GM18868 (cell line): ENCODE measurements around the gene VWA2.
"Not testable (repeated sequence)": the region's sequence is repeated elsewhere in the genome, so short reads cannot be mapped to it uniquely, and the experiment has no call there.

Experiments used
- ATAC-seq: cut with Tn5 transposase; IDR thresholded peaks from one replicate; pipeline ENCODE4 v1.9.1; 2021; ENCODE audit warnings: mild to moderate bottlenecking, moderate library complexity; ENCODE audit not compliant: unreplicated experiment

VWA2 gene

DNA sequence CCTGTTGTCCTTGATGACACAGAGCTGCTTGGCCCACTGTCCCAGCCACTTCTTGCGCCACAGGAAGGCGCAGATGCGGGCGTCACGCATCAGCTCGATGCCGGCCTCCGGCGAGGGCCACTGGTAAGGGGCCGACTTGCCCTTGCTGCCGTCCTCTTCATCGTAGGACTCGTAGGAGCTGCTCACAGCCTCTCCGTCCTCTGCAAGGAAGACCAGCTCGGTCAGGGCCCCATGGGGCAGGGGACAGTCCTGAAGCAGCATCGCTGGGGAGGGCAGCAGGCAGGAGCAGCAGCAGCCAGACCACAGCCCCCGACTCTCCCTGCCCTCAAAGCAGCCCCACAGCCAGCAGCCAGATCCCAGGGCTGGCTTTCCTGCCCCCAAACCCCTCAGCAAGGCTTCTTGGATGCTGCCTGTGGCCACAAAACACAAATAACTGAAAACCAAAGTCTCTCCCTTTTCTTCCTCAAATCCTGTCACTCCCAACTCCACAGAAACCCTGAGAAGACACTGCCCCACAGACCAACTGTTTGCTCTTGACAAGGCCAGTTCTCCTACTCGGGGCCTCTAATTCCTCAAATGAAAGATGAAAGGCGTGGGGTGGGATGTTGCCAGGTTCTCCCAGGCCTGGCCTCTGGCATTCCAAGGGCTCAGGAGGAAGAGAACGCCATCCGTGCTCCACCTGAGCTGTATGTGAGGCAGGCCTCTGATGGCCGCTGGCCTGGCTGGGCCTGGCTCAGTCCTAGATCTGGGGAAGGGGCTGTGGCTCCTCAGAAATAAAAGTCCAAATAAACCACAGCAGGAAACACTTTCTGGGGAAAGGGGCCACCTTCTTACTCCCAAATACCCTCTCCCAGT, 76.7 kb downstream of the VWA2 start:
- ATAC-seq, result no peak

DNA sequence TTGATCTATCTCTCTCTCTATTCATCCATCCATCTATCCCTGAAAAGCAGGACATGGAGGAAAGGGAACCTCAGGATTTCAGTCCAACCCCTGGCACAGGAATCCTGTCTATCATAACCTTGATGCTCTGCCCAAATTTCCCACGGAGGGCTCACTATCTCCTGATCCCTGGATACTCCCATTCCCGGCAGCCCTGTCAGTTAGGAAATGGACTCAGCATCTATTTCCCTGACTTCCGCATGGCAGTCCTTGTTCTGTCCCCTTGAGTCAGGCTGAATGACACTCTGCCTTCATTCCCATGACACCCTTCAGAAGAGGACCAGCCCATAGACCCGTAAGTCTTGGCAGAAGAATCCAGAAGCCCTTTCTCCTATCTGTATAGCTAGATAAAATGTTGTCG, 77.7 kb downstream of the VWA2 start:
- no peak for ATAC-seq

DNA sequence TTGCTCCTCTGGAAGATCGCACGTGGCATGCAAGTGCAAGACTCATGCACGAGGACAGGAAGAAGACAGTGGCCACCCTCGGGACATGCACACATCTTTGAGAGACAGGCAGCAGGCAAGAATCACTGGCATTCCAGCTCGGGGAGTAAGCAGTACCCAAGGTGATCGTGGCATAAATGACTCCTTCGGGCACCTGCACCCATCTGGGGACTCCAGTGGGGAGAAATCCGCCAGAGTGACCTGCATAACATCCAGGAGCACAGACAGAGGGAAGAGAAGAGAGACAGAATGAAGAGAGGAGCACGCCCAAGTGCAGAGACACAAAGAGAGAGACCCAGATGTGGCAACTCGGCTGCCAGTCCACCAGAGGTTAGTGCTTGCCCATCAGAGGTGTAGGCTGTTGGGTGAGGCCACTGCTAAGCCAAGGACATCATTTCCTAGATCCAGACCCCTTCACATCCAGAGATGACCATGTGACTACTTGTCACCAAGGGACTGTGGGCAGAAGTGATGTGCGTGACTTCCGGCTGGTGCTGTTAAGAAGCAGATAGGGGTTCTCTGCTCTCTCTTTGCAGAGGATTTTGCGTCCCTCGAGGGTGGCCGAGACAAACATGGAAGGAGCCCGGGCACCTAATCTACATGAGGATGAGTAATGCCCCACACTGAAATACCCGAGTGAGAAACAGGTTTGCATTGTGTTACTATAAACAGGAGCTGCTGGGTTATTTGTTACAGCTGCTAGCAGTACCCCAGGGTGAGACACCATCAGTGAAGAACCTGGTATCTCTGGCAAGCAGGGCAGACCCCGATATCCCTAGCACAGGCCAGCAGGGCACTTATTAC, 80.6 kb downstream of the VWA2 start:
- ATAC-seq, result no peak

DNA sequence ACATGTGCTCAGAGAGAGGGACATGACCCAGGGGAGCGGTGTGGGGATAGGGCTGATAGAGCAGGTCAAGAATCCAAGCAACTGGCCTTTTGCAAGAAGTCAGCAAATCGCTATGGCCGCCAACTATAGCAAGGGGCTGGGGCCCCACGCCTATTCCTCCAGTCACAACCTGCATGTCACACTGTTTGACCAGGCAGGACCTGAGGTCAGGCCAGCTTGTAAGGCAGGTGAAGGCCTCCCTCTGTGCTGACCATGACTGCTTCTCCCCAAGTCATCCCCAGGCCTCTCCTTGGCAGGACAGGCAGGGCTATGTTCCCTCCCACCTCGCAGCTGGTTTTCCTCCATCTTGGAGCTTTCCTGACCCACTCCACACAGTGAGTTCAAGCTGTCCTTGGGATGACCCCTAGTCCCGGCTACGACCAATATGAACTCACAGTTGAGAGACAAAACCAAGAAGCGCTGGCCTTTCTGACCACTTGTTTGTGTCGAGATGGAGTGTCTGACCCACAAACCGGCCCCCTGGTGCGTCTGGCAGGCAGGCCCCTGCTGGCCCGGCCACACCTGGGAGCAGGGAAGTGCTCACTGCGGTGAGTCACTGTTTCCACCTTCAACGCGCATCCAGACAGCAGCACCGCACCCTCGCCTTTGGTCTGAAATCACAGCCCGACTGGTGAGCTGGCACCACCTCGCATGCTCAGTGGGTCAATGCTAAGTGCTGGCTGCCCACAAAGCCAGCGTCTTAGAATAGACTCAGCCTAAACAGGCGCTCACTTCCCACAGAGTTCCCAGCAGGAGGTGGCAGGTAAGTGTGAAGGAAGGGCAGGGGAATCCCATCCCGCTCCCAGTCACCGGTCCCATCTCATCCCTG, 81.4 kb downstream of the VWA2 start:
- ATAC-seq, result no peak

DNA sequence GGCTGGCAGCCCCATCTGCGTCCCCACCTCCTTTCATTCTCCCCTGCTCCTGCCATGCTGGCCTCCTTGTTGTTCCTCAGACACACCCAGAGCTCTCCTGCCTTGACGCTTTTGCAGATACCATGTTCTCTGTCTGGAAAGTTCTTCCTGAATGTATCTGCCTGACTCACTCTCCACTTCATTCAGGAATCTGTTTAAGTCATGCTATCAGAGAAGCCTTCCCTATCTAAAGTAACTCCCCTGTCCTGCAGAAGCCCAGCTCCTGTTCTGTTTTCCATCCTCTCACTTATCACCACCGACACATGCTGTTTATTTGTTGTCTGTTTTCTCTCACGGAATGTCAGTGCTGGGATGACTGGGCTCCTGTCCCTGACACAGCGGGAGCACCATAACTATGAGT, 83.3 kb downstream of the VWA2 start:
- ATAC-seq, result no peak

DNA sequence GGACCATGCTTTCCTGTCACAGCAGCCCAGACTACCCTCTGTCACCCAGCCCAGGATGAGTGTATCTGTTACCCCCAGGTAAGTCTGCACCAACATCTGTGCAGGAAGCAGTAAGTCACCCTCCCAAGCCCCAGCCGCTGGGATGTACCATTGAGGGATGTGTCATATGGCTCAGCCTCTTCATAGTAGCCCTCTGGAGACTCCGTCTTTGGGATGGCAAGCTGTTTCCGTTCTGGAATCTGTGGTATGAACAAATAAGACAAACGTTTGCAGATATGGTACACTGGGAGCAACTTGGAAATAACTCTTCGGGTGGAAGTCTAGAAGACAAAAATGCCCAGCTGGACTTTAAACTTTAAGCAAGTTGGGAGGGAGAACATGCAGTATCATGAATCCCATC, 84.0 kb downstream of the VWA2 start:
- ATAC-seq, result no peak

DNA sequence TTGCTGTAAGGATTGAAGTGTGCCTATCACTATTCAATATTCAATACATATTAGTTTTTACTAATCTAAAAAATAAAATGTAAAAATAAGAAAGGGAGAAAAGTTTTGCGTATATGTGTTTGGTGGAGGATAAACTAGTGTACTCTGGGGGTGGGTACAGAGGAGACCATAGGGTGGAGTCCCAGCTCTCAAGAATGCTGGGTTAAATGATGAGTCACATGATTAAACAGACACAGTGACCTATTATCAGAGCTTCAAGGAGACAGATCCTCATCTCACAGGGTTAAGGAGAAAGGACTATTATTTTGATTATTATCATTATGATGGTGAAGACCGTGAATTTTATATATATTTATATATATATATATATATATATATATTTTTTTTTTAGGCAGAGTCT, 87.7 kb downstream of the VWA2 start:
- no peak for ATAC-seq

DNA sequence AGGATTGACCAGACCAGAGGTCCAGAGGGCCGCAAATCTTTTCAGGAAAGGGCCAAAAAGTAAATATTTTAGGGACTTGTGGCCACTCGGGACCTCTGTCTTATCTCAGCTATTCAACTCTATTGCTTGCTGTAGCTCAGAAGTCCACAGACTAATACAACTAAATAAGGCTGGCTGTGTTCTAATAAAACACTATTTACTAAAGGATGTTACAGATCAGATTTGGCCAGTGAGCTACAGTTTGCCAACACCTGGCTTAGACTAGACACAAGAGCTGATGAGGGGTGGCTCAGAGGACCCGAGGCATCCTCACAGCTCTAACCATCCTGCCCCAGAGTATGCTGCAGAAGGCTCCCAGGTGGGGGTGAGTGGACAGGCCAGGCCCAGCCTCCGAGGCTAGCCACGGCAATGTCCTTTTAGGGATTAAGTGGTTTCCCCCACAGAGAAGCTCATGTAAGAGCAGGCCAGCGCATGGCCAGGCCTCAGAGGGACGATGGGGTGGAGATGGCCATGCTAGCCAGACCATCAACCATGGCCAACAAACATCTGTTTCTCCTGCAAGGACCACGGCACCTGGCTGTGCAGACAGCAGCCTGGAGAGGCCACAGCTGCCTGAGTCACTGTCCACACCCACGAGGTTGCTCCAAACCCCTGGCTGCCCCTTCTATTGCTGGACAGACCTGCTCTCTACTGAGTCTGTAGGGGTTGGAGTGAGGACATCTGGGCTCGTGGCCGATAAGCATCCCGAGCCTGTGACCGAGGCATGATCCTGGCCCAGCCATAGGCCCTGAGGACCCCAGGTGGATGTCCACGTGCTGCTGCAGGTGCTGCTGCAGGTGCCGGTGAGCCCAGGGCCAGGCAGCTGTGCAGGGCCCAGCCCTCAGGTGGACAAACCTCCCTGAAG, 88.7 kb downstream of the VWA2 start:
- ATAC-seq, result no peak

DNA sequence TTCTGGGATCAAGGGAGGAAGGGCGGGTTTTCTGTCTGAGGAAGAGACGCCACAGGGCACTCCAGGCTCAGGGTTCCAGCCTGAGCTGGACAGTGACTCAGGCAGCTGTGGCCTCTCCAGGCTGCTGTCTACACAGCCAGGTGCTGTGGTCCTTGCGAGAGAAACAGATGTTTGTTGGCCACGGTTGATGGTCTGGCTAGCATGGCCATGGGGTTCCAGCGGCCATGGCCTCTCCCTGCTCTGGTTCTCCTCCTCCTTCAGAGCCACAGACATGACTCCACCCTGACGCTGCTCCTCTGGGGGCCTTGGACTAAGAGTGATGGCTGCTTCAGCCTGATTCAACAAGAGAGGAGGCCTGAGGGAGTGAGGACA, 89.4 kb downstream of the VWA2 start:
- ATAC-seq, result no peak

DNA sequence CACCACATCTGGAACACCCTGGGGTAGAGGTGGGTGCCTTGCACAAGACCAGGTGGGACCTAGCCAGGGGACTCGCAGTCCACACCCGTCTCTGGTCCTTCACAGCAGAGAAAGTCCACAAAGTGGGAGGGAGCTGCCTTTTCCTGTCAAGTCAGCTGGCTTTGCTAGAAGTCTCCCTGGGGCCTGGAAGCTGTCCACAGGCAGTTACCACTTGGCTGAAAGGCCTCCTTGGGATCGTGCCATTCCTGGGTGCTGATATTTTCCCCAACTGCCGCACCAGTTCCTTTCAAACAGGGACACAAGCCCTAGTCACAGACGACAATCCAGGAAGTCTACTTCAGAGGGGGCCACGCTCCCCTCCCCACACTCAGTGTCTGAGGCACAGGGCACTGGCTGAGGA, 89.8 kb downstream of the VWA2 start:
- no peak for ATAC-seq

DNA sequence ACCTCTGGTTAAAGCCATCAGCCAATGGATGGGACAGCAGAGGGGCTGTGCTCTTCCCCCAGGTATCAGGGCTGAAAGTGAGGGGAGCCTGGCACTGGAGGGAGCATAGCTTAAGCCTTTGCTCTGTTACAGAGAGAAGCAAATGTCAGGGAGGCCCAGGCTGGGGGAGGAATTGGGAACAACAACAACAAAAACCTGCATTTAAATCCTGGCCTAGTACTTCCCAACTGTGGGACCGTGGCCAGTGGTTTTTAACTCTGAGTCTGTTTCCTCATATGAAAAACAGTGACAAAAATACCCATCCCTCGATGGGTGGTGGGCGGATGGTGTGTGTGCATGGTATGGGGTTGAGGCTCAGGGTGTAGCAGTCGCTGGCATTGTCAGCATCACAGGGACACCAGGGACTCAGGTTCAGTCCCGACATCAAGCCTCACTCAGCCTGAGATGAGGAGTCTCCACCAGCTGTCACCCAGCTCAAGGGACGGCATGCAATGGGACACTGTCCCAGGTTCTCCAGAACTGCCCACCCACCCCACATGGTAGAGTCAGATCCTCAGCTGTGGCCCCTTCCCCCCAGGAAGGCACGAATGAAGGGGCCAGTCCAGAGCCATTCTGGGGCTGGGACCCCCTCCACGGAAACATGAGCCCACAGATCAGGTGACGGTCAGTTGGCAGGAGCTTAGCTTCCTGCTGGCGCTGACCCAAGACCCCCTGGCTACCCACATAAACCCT, 90.7 kb downstream of the VWA2 start:
- no peak for ATAC-seq

DNA sequence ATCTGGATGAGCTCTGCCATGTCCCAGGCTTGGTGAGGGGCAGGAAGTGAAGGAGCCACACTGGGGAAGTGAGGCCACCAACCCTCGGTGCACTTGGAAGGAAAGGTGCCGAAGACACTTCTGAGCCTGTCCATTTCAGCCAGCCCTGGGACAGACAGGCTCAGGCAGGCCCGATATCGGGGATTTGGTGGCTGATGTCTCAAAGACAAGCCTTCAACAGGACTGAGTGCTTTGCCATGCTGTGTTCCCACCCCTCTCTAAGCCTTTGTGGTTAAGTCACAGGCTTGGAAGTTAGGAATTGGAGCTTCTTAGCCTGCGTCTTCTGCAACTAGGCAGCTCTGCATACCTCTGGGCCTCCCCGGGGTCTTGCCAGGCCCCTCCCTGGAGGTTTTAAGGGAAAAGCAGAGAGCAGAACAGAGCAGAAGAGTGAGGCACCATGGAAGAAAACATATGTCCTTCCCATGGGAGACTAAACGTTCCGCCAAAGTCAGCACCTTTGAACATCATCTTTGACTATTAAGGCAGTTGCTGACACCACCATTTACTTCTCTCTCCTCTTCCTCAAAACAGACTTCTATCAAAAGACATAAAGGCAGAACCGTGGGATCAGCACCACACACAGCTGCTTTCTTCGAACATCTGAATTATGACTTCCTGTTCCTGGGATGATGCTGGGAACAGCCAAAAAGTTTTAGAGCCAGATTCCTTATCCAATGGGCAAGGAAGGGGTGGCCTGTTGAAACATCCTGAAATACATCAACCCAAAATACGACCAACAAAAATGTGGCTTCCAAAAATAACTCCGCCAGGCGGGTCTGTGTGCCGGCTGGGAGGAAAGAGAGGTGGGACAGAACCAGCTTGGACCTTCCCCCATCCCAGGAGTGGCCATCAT, 93.5 kb downstream of the VWA2 start:
- ATAC-seq, result no peak

DNA sequence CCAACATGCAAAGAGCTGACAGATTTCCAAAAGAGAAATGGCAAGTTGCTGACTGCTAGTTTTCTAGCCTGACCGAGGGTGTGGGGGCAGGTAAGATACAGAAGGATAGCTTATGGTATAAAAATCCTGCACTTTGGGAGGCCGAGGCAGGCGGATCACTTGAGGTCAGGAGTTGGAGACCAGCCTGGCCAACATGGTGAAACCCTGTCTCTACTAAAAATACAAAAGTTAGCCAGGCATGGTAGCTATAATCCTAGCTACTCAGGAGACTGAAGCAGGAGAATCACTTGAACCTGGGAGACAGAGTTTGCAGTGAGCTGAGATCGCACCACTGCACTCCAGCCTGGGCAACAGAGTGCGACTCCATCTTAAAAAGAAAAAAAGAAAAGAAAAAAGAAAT, 94.4 kb downstream of the VWA2 start:
- ATAC-seq, result not testable (repeated sequence)

DNA sequence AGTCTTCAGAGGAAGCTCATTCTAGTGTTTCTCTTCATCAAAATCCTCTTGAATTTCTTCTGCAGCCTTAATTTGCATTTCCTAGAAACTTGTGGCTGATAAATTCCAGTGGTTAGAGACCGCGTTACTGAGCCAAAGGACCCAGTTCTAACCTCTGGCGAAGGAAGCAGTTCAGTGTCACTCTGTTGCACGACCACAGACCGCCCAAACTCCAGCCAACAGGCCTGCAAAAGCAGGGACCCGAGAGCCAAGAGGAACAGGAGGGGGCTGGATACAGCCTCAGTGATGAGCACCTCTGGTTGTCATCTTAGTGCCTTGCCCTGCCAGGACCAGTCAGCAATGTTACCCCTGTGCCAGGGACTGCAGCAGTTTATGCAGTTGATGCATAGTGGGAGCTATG, 95.2 kb downstream of the VWA2 start:
- ATAC-seq, result no peak

DNA sequence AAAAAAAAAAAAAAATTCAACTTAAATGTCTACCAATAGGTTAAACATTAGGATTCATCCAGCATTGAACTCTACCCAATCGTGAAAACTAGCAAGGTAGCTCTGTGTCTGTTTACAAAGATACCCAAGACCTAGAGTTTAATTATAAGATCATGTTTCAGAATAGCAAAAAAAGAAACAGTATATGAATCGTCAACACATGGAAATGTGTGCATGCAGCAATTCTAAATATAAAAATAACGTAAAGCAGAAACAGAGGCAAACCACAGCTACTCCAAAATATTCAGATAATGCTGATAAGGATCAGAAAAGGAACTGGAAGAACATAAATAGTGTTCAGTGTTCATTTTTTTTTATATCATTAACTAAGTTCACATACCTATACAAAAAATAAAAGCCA, 96.6 kb downstream of the VWA2 start:
- ATAC-seq, result no peak

DNA sequence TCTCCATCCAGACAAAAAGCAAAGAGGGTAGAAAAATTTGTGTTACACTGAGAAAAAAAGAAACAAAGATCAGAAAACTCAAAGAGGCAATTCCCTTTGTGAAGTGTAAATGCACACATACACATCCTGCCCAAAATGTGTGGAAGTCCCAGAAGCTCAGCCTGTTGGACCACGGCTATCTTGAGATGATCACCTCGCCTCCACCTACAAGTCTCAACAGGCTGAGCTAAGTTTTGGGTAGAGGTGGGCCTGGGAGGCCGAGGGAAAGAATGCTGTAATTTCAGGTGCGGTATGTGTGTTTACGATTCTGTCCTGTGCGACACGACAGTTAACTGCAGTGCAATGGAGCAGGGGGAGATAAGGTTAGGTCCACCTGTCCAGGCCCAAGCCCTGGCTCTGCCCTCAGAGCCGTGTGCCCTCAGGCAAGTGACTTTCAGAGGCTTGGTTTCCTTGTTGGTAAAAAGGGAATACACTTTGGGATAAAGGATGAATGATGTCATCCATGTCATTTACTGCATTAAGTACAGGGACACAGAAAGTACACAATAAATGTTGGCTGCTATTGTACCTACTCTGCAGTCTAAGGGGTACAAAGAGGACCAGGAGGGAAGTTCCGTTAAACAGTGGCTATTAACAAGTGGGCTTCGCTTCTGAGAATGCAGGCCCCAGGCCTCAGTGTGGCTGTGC, 97.9 kb downstream of the VWA2 start:
- no peak for ATAC-seq

DNA sequence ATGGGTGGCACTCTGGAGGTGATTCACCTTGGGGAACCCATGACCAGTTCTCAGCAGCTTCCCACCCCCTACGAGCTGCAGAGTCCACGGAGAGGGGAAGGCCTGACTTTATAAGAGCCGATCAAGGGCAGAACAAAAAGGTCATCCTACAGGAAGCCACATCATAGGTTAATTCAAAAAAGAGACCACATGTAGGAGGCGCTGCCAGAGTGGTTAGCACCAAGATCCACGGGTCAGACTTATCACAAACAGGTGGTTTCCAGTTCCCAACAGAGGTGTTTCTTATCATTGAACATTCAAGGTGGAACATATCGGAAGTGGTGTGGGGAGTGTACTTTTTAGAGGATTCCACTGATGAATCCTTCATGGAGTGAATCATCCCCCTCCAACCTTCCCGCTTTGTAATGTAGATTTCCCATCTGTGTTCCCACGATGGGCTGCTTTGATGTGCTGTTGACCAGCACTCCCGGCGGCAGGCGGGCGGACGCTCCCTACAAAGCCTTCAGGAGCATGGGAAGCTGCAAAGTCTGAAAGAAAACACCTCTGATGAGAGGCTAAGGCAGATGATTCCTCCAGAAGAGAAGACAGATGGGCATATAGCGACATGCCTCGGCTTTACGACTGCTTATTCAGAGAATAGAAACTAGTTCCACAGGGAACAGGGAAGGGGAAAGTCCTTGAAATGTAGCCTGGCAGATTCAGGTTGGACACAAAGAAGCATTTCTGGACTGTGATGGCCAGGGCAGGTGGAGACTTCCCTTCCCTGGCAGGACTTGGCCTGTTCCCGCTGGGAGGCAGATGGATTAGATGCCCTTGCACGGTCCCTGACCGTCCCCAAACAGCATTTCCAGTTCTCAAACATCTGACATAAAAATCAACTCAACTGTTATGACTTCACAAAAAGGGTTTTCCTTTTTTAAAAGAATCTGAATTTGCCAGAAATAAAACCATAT, 98.7 kb downstream of the VWA2 start:
- peak; percentile 65 for ATAC-seq
